Measurements from ENCODE around the gene OIT3. TPM values are rescaled to one million over a fixed set of nuclear protein-coding genes. Genes with fewer than 3 reads are reported as not detected.

The OIT3 gene
- total RNA-seq, 1 experiment from 2014 or later = not detected

DNA sequence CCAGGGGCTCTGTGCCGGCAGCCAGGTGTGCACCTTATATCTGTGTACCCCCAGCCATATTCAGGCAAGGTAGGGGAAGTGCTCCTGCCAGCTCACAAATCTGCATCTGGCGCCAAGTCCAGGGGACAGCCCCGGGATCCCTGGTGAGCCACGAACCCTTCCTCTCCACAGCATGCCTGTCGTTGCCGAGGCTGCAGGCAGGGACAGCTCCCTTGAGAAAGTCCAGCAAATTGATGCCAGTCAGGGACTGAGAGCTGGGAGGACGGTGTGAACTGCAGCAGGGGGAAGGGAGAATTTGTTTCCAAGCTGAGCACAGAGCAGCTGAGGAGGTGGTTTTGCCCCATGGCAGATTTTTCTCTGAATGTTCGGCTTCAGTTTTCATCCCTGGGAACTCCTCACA lies 60.1 kb downstream of the OIT3 start:
- BruUV-seq (replicated peaks) = no TSS peak
- Histone ChIP-seq H3K4me3 (ENCODE audit: low read depth in 2 of 2, low read length in 2 of 2) (no peak overlapping the region), H3K36me3 (ENCODE audit: control insufficient read depth, insufficient read depth, low read length) (no peaks in the 10 kb centered on the region), H3K4me1 (ENCODE audit: control insufficient read depth, insufficient read depth, low read length) (no peaks in the 10 kb centered on the region), H3K27me3 (ENCODE audit: control insufficient read depth, insufficient read depth, low read length) (0 out of 2 replicates have a peak, but pooled peaks cover 3% of the 10 kb centered on the region), H3K27ac (ENCODE audit: low read length) (no peak overlapping the region), H3K9me3 (ENCODE audit: control insufficient read depth, insufficient read depth, low read depth, low read length) (no peaks in the 10 kb centered on the region)
- peak; percentile 39; the same call in 1 of the 2 replicates for ATAC-seq
- in situ Hi-C loops (cut with HindIII; ENCODE audit: low pct_unique_long_range_greater_than_20kb, low sequenced_read_pairs) (no loop called here), intact Hi-C loops (cut with micrococcal nuclease; ENCODE audit: unreplicated experiment) (no loop called here)
- ChIA-PET POLR2A (no interaction called here), CTCF (interaction anchor here (0.6 kb wide), 1 partner anchor 611 kb away, joined by 3 read pairs; no protein-coding TSS in a partner anchor)
- TF ChIP-seq, protein P1, sequence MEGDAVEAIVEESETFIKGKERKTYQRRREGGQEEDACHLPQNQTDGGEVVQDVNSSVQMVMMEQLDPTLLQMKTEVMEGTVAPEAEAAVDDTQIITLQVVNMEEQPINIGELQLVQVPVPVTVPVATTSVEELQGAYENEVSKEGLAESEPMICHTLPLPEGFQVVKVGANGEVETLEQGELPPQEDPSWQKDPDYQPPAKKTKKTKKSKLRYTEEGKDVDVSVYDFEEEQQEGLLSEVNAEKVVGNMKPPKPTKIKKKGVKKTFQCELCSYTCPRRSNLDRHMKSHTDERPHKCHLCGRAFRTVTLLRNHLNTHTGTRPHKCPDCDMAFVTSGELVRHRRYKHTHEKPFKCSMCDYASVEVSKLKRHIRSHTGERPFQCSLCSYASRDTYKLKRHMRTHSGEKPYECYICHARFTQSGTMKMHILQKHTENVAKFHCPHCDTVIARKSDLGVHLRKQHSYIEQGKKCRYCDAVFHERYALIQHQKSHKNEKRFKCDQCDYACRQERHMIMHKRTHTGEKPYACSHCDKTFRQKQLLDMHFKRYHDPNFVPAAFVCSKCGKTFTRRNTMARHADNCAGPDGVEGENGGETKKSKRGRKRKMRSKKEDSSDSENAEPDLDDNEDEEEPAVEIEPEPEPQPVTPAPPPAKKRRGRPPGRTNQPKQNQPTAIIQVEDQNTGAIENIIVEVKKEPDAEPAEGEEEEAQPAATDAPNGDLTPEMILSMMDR (IDR thresholded peaks at IDR 0.05) = no peak
- TF ChIP-seq, protein P2, sequence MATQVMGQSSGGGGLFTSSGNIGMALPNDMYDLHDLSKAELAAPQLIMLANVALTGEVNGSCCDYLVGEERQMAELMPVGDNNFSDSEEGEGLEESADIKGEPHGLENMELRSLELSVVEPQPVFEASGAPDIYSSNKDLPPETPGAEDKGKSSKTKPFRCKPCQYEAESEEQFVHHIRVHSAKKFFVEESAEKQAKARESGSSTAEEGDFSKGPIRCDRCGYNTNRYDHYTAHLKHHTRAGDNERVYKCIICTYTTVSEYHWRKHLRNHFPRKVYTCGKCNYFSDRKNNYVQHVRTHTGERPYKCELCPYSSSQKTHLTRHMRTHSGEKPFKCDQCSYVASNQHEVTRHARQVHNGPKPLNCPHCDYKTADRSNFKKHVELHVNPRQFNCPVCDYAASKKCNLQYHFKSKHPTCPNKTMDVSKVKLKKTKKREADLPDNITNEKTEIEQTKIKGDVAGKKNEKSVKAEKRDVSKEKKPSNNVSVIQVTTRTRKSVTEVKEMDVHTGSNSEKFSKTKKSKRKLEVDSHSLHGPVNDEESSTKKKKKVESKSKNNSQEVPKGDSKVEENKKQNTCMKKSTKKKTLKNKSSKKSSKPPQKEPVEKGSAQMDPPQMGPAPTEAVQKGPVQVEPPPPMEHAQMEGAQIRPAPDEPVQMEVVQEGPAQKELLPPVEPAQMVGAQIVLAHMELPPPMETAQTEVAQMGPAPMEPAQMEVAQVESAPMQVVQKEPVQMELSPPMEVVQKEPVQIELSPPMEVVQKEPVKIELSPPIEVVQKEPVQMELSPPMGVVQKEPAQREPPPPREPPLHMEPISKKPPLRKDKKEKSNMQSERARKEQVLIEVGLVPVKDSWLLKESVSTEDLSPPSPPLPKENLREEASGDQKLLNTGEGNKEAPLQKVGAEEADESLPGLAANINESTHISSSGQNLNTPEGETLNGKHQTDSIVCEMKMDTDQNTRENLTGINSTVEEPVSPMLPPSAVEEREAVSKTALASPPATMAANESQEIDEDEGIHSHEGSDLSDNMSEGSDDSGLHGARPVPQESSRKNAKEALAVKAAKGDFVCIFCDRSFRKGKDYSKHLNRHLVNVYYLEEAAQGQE (IDR thresholded peaks at IDR 0.05; ENCODE audit: insufficient read depth in 1 of 2, low read depth in 2 of 2, low read length in 1 of 2) = no peak
- TF ChIP-seq TCF7L2 (IDR thresholded peaks at IDR 0.05; ENCODE audit: low read depth, low read length) (no peak), SIN3A (IDR thresholded peaks at IDR 0.05; ENCODE audit: borderline replicate concordance, insufficient read depth, low read depth, low read length) (no peak), POLR2AphosphoS5 (IDR thresholded peaks at IDR 0.05; ENCODE audit: low read depth, low read length) (no peak)
- DNase-seq (ENCODE audit: low read depth, low spot score) = no peak

DNA sequence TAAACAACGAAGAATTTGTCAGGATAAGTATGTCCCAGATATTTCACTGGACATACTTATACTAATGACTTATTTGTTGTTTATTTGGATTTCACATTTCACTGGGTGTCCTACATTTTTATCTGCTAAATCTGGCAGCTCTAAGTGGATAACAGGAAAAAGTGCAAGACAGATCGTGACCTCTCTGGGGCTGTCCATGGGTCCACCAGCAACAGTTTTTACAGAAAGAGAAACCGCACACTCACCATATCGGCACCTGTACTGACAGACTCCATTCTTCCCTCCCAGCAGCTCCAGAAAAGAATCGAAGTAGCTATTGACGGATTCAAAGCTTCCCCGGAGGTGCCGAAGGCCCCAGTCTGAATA lies 60.7 kb downstream of the OIT3 start:
- Histone ChIP-seq H3K27me3 (ENCODE audit: control insufficient read depth, insufficient read depth, low read length) (0 out of 2 replicates have a peak, but pooled peaks cover under 1% of the 10 kb centered on the region), H3K36me3 (ENCODE audit: control insufficient read depth, insufficient read depth, low read length) (no peaks in the 10 kb centered on the region), H3K9me3 (ENCODE audit: control insufficient read depth, insufficient read depth, low read depth, low read length) (no peaks in the 10 kb centered on the region), H3K4me3 (ENCODE audit: low read depth in 2 of 2, low read length in 2 of 2) (no peak overlapping the region), H3K4me1 (ENCODE audit: control insufficient read depth, insufficient read depth, low read length) (no peaks in the 10 kb centered on the region), H3K27ac (ENCODE audit: low read length) (no peak overlapping the region)
- POLR2A ChIA-PET = no interaction called here
- intact Hi-C loops (cut with micrococcal nuclease; ENCODE audit: unreplicated experiment) (no loop called here), in situ Hi-C loops (cut with HindIII; ENCODE audit: low pct_unique_long_range_greater_than_20kb, low sequenced_read_pairs) (no loop called here)
- DNase-seq (ENCODE audit: low read depth, low spot score) (no peak), ATAC-seq (no peak; the same call in 1 of the 2 replicates)
- no peak for TF ChIP-seq TCF7L2 (IDR thresholded peaks at IDR 0.05; ENCODE audit: low read depth, low read length)
- TF ChIP-seq POLR2AphosphoS5 (IDR thresholded peaks at IDR 0.05; ENCODE audit: low read depth, low read length) = no peak
- TF ChIP-seq, protein P1 (IDR thresholded peaks at IDR 0.05) = no peak
- no peak for TF ChIP-seq SIN3A (IDR thresholded peaks at IDR 0.05; ENCODE audit: borderline replicate concordance, insufficient read depth, low read depth, low read length)
- TF ChIP-seq, protein P2 (IDR thresholded peaks at IDR 0.05; ENCODE audit: insufficient read depth in 1 of 2, low read depth in 2 of 2, low read length in 1 of 2) = no peak
- BruUV-seq (replicated peaks) = no TSS peak
- CTCF ChIA-PET = interaction anchor here (0.6 kb wide), 1 partner anchor 612 kb away, joined by 3 read pairs; no protein-coding TSS in a partner anchor
